RPMI8226 (cell line): ENCODE measurements around the gene MRE11.

Experiments used
- DNase-seq: peaks from one replicate; pipeline ENCODE4 v3.0.0-alpha.2; 2015

MRE11 gene

DNA sequence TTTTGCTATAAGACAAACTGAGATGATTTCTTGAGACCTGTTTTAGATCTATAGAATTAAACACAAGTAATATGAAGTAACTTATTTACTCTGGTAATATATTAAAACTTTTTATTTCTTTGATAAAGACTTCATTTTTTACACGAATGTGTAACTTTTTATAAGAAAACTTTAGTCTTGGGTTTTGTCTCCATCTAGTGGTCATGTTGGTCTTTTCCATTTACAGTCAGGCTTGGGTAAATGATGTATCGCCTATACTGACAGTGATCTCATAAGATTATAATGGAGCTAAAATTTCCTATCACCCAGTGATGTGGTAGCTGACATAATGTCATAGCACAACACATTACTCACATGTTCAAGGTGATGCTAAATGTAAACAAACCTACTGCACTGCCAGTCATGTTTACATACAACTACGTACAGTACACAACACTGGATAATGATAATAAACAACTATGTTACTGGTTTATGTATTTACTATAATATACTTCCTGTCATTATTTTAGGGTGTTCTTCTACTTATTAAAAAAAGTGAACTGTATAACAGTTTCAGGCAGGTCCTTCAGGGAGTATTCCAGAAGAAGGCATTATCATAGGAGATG, 11.1 kb upstream of the MRE11 start:
- DNase-seq = peak; percentile 59

DNA sequence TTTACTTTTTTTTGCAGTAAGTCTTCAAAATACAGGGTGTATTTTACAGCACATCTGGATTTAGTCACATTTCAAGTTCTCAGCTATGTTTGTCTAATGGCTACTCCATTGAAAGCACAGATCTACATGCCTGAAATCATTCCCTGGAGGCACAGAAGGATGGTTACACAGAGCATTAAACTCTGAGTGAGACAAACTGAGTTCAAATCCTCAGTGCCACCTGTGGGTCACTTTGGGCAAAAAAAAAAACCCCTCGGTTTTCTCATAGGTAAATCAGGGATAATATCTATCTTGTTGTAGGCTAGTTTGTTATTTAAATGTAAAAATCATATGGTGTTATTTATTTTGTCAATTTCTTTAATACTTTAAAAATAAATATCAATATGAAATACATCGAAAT, 7.9 kb upstream of the MRE11 start:
- no peak for DNase-seq

DNA sequence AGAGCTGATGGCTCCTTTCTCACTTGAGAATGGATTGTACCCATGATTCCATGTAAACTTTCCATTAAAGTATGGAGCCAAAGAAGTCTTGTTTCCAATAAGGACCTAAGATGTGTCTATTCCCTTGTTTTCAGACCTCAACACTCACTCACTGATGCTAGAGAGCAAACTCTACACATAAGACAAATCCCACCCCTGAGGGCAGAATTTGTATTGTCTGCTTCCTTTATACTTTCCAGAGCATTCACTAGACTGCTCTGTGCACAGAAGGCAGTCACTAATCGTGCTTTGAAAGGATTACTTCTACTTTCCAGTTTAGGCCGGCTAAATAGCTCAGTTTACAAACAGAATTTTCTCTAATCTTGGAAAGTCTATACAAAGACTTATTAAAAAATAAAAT, 6.5 kb upstream of the MRE11 start:
- no peak for DNase-seq

DNA sequence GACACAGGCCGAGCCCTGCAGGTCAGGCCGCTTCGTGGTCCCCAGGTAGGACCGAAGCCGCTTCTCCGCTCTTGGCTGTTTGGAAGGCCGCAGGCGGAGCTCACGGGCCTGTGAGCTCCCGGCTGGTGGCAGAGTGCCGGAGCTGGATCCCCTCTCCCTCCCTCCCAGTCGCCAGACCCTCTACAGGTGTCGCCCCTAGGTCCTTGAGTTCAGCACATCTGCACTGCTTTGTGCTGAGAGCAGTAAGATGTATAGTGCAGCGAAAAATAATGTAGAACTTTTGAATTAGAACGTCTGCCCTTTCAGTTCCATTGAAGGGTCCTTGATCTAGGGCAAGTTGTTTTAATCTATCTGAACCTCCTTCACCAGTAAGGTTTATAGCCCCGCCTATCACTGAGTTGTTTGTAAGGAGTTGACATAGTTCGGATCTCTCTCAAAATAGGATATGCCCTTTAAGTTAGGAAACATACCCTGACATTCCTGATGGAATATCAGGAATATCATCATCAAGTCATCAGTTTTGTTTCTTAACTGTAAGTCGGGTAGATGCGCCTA, 559 bp upstream of the MRE11 start:
- no peak for DNase-seq

DNA sequence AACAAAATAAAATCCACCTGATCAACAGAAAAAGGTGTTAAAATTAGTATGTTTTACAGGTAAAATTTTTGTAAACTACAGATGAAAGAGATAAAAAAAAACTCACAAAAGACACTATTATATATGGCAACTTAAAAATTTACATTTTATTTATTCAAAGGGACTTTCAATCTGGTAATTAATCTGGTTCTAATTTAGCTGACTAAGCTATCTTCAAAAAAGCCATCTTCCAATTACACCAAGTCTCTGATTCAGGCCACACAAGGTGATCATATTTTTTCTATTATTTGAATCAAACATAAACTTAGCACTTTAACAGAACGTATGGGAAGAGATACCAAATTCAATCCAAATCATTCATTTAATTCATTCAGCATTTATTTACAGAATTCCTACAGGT, 7.6 kb downstream of the MRE11 start:
- DNase-seq = no peak

DNA sequence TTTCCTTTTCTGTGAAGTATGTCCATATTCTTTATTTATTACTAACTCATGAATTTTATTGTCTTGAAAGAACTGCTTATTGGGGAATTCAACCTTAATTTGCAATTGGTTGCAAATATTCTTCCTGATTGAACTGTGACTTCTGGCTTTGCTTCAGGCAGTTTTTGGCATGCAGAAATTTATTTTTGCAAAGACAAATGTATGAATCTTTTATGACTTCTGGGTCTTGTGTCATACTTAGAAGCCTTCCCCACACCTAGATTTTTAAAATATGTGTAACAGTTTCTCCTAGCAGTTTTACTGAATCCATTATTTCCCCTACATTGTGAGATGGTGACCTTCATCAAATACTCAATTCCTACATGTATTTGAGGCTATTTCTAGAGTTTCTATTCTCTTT, 12.3 kb downstream of the MRE11 start:
- DNase-seq = no peak

DNA sequence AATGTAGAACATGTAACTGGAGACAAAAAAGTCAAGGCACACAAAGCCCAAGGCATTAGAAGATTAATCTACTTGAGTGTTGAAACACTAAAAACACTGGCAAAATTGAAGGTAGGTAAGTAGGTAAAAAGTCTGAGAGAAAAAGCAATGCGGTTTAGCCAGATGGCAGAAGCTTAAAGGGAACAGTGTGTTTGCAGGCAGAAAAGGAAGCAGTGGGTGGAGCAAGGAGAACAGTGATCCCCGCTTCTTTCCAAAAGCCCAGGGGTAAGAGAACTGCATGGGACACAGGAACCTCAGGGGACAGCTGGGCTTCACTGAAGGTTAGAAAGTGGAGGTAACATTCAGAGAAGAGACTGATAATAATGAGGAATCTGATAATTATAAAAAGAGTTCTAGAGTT, 16.0 kb downstream of the MRE11 start:
- DNase-seq = no peak

DNA sequence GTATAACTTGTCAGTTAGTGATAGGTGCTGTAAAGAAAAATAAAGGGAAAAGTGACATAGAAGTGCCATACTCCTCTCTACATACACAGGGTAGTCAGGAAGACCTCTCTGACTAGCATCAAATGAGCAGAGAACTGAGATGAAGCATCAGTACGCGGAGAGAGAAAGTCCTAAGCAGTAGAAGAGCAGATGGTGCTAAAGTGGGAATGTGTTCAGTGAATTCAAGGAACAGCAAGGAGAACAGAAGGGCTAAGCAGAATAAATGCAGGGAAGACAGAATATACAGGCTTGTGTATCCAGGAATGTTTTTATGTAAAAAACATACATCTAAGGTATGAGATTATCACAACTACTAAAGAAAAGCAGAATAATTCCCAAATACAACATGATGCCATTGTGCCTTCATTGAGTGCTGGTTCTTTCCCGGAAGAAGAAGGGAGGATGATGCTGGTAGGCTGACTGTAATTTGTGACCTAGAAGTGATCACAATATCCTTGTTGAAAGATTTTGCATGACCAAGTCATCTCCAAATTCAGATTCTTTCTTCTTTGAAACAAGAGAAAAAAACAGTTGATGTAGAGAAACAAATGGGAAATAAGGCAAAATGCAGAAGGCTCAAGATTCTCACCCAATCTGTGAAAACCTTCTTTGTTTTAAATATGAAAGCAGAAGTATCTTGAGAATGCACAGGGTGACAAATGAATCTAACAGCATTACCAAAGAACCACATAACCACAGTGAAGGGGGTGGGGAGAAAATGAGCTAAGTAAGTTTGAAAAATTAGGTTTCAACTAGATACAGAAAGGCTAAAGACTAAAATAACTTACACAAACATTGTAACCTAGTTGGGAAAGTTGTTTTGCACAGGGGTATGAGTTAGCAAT, 20.5 kb downstream of the MRE11 start:
- peak; percentile 7 for DNase-seq

DNA sequence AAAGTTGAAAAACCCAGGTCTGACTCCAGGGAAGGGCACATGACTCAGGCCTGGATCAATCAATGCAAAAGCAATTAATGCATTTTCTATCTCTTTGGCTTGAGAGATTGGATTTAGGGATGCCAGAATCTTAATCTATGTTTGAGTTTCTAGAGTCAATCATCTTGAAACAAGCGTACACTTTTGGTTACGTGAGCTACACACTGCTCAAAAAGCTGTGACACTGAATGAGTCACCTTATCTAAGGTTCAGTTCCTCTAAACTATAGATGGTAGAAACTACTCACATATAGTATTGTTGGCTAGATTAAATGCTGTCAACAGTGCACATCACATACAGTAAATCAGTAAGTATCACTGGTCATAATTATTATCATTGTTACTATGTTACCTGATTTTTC, 24.2 kb downstream of the MRE11 start:
- DNase-seq = no peak

DNA sequence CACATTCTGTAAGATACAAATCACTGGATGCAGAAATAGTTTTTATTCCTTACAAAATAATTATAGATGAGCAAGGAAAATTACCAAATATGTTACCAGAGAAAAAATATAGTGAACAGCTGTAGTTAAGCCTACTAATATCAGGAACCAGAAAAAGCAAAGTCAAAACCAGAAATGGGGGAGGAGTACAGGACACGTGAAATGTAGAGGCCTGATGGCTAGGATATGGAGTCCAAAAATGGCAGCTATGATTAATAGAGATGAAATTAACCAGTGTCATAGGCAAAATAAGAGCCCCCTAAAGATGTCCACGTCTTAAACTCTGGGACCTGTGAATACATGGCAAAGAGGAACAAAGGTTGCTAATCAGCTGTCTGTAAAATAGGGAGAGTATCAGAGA, 34.1 kb downstream of the MRE11 start:
- no peak for DNase-seq

DNA sequence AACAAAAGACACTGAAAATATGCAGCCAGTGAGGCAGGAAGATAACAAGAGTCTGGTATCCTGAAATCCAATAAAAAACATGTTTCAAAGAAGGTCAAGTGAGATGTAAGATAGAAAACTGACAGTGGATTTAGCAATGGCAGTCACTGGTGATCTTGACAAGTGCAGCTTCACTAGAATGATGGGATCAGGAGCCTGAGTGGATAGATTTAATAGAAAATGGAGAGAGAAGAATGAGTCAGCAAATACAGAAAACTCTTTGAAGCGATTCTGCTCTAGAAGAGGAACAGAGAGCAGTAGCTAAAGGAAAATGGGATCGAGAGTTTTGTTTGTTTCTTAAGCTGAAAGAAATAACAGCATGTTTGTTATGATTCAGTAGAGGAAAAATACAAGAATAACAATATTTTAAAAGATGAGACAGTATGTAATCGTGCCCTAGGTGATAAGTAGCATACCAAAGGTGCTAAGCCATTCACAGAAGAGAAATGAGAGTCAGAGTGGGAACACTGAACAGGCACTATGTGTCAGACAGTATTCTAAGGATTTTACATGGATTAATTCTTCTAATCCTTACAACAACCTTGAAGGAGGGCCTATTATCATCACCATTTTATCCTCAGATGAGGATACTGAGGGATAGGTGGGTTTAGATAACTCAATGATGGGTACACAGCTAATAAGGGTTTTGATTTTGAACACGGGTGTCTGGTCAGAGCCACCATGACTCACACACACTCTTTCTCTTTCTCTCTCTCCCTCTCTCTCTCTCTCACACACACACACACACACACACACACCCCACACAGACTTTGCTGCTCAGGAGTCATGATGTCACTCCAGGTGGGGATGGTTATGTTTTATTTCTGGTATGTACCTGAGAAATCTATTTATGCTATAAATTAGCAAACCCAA, 36.3 kb downstream of the MRE11 start:
- DNase-seq = no peak

DNA sequence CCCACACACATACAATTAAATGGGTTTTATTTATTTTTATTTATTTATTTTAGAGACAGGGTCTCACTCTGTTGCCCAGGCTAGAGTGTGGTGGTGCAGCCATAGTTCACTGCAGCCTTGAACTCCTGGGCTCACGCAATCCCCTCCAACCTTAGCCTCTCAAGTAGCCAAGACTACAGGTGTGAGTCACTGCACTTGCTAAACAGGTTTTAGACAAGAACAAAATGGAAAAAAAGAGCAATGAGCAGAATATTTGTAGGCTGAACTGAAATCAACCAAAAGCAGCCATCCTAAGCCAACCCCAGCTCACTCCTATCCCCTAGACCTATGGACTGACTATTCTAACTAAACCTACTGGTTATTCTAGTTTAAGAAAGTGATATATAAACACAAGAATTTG, 37.8 kb downstream of the MRE11 start:
- DNase-seq = no peak

DNA sequence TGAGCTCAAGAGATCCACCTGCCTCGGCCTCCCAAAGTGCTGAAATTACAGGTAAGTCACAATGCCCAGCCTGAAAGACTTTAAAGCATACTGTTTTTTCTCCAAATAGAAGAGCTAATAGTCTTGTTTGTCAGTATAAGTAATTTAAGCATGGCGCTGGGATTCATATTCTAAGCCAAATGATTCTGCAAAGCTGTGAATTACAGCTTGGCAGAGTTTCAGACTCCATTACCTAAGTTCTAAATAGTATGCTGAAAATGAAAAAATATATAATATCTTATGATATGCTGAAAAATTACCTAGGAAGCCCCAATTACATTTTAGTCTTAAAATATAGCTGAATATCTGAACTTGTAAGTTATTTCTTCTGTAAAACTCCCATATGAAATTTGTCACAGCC, 39.3 kb downstream of the MRE11 start:
- DNase-seq = no peak

DNA sequence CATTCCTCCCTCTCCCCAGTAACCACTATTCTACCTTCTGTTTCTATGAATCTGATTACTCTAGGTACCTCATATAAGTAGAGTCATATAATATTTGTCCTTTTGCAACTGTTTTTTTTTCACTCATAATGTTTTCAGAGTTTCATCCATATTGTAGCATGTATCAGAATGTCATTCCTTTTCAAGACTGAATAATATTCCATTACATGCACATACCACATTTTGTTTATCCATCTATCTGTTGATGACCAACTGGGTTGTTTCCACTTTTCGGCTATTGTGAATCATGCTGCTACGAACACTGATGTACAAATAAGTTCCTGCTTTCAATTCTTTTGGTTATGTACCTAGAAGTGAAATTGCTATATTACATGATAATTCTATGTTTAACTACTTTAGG, 40.7 kb downstream of the MRE11 start:
- no peak for DNase-seq

DNA sequence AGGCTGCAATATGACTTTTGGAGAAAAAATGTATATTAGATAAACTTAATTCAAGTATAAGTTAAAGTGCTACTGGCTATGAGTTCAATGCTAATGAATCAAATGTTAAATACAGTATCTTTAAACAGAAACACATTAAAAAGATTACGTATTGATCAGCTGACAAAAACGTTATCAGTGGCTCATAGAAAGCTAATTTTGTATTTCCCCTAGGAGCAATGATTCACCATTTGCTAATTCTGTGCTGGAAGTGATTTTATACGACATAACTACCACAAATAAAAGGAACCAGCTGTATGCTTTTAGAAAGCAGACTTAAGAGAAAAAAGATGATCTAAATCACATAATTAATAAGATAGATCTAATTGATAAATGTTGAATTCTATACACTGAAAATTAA, 43.6 kb downstream of the MRE11 start:
- DNase-seq = no peak

DNA sequence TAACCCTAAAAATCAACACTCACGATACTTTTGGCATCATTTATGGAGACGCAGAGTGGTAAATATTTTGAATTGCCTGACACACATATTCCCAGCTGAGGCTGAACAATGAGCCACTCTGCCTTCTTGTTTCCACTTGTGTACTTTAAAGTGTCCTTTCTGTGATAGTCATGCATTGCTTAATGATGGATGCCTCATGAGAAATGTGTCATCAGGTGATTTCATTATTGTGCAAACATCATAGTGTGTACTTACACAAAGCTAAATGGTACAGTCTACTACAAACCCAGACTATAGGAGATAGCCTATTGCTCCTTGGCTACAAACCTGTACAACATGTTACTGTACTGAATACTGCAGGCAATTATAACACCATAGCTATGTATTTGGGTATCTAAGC, 44.2 kb downstream of the MRE11 start:
- DNase-seq = no peak

DNA sequence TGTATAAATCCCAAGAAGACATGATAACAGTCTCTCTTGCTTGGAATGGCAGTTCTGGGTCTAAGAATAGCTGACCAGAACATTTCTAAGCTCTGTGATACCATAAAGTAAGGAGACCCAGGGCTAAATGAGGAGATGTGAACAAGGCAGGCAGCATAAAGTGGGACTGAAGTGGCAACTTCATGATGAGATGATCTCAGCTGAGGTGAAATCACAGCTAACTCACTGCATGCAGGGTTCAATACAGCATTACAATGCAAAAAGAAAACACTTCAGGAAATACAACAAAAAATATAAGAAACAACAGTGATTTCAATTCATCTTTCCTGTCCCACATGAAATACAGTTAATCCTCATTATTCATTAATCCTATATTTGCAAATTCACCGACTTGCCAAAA, 44.6 kb downstream of the MRE11 start:
- no peak for DNase-seq

DNA sequence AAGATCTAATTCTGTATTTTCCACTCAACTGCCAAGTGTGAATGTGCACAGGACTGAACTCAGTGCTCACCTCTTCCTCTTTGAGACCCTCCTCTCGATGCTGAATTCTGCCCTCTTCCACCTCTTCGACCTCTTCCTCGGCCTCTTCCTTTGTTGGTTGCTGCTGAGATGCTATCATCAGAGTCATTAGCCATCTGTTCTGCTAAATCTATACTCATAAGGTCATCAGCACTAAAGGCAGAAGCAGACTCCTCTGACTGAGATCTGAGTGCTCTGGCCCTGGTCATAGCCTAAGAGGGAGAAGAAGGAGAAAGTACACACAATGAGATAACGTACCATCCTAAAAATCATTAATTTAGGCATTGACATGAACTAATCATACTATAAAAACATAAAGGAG, 46.5 kb downstream of the MRE11 start:
- DNase-seq = no peak

DNA sequence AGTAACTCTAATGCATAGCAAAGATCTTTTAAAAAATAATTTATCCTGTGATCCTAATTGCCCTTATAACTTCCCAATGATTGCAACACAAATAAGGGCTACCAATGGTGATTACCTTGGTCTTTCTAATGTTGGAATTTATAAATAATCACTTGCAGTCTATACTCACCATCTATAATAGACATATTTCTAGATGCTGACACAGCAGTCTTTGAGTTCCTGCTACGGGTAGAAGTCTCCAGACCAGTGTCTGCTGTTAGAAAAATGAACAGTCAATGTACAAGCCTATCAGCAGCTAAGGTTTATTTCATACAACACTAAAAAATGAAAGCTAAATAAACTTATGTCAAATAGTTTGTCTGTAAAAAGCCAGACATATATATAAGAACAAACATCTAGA, 48.0 kb downstream of the MRE11 start:
- DNase-seq = no peak

DNA sequence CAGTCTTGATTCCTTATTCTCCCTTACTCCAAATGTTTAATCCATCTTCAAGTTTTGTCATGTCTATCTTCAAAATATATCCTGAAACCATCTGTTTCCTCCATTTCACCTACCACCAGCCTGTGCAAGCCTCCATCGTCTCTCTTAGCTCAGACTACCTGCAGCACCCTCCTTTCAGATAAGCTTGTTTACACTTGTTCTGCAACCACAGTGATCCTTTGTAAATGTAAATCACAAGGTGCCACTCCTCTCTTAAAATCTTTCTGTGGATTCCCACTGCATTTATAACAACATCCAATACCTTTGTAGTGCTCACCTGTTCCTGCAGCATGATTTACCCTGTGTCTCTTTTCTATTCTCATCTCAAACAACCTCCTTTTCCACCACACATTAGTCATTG, 60.6 kb downstream of the MRE11 start:
- no peak for DNase-seq

DNA sequence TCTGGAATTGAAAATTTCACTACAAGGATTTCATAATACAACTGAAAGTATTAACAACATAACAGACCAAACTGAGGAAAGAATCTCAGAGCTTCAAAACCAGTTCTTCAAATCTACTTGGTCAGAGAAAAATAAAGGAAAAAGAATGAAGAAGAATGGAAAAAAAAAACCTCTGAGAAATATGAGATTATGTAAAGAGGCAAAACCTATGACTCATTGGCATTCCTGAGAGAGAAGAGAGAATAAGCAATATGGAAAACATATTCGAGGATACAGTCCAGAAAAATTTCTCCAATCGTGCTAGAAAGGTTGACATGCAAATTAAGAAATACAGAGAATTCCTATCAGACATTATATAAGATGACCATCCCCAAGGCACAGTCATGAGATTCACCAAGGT, 69.0 kb downstream of the MRE11 start:
- no peak for DNase-seq

DNA sequence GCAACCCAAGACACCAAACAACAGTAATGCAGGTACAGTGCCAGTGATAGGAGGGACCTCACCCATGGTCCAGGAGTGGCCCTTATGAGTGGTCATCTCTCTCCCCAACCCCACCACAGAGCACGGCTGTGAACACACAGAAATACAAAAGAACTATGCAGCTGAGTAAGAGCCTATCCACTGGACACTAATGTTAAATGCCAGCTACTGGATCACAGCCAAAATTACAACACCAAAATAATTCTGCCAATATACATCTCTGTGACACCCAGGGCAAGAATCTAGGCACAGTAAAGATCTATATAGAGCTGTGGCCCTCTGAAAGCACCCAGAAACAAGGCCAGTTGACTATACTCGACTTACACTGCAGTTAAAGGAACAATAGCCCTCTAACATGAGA, 69.6 kb downstream of the MRE11 start:
- DNase-seq = no peak

DNA sequence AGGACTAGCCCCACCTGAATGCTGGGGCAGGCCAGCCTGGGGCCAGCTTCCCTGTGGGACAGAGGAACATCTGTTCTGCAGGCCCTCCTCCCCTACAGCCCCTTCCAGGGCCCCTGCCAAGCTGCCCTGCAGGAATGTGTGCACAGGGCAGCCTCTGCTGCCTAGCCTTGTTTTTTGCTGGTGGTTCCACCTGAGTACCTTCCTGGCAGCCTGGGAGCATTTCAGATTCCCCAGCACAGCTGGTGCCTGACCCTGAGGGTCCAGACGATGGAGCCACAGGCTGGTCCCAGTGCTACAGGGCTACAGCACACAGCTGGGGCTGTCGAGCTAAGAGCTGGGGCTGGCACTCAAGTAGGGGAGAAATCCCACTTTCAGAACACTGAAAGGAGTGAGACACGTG, 70.1 kb downstream of the MRE11 start:
- no peak for DNase-seq
